GM12865 (cell line): ENCODE measurements around the gene NPR3.

ENCODE experiments used
- DNase-seq: peaks from one replicate; pipeline ENCODE4 v3.0.0; 2010; ENCODE audit warnings: low read depth
- H3K4me3 ChIP-seq: 2 replicates; pipeline ENCODE4 v1.5.1; 2011; ENCODE audit warnings: mild to moderate bottlenecking, low read depth, low read length, control low read depth
- CTCF ChIP-seq: IDR thresholded peaks from 2 replicates; pipeline ENCODE4 v1.5.1; 2011; ENCODE audit warnings: low read length, control low read depth, low read depth, inconsistent platforms; ENCODE audit not compliant: insufficient read depth; ENCODE audit errors: missing control alignments

Gene NPR3

GRCh38 chr5:32834251-32834650, 123.1 kb downstream of the NPR3 start:
- no peak for DNase-seq
- TF ChIP-seq CTCF = no peak

GRCh38 chr5:32836176-32836575, 125.1 kb downstream of the NPR3 start:
- no peak for TF ChIP-seq CTCF

More at GRCh38 chr5:32834251-32834650, 123.1 kb downstream of the NPR3 start:
- H3K4me3 ChIP-seq = no peak overlapping the region

GRCh38 chr5:32837211-32837610, 126.1 kb downstream of the NPR3 start:
- DNase-seq = no peak

More at GRCh38 chr5:32836176-32836575, 125.1 kb downstream of the NPR3 start:
- no peak overlapping the region for H3K4me3 ChIP-seq
- no peak for DNase-seq

GRCh38 chr5:32839106-32839505, 128.0 kb downstream of the NPR3 start:
- no peak for DNase-seq
- no peak overlapping the region for H3K4me3 ChIP-seq
- no peak for TF ChIP-seq CTCF

More at GRCh38 chr5:32837211-32837610, 126.1 kb downstream of the NPR3 start:
- TF ChIP-seq CTCF = no peak
- H3K4me3 ChIP-seq = no peak overlapping the region

GRCh38 chr5:32840606-32841005, 129.5 kb downstream of the NPR3 start:
- no peak for TF ChIP-seq CTCF
- no peak overlapping the region for H3K4me3 ChIP-seq
- no peak for DNase-seq
